ENCODE data around the gene BYSL.

The BYSL gene

DNA sequence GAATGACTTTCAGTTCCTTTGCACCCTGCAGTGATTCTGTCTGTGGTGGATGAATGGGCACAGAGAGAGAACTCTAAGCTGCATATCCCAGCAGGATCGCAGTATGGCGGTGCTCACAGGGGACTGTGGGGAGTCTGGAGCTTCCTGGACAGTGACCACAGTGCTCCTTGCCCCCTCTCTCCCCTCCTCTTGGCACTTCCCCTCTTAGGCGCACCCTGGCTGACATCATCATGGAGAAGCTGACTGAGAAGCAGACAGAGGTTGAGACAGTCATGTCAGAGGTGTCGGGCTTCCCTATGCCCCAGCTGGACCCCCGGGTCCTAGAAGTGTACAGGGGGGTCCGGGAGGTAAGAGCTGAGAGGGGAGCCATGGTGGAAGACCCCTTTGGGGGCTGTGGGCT is 8.6 kb downstream of the BYSL start:
- TF ChIP-seq, protein P1, sequence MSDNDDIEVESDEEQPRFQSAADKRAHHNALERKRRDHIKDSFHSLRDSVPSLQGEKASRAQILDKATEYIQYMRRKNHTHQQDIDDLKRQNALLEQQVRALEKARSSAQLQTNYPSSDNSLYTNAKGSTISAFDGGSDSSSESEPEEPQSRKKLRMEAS (IDR thresholded peaks at IDR 0.05) = no peak
- TF ChIP-seq EGR1 (IDR thresholded peaks at IDR 0.05) (no peak), TCF12 (IDR thresholded peaks at IDR 0.05; ENCODE audit: low read depth) (no peak), YY1 (IDR thresholded peaks at IDR 0.05; ENCODE audit: low read depth) (no peak), RAD21 (IDR thresholded peaks at IDR 0.05; ENCODE audit: low read depth) (no peak), EP300 (IDR thresholded peaks at IDR 0.05; ENCODE audit: borderline replicate concordance) (no peak), NFIC (IDR thresholded peaks at IDR 0.05) (no peak)

DNA sequence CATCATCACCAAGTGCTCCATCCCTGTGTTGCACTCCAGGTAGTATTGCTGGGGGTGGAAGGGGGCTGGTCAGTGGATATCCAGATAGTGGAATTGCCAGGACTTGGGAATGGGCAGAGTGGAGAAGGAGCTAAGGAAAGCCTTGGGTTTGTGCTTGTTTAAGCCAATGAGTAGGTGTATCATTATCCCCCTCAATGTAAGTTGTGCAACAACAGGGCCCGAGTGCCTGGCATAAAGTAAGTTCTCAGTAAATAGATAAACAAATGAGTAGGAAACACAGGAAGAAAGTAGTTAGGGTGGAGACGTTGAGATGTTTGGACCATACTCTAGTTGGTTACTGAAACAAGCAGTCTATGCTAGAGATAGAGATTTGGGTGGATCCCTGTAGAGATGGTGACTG is 10.5 kb downstream of the BYSL start:
- TF ChIP-seq EGR1 (IDR thresholded peaks at IDR 0.05) (no peak), TCF12 (IDR thresholded peaks at IDR 0.05; ENCODE audit: low read depth) (no peak), TEAD4 (IDR thresholded peaks at IDR 0.05) (no peak), RAD21 (IDR thresholded peaks at IDR 0.05; ENCODE audit: low read depth) (no peak), ZBTB7A (IDR thresholded peaks at IDR 0.05; ENCODE audit: low read depth) (no peak), FOXM1 (IDR thresholded peaks at IDR 0.05; ENCODE audit: borderline replicate concordance, low read depth) (no peak), CREB1 (IDR thresholded peaks at IDR 0.05; ENCODE audit: low read depth) (no peak)
- TF ChIP-seq, protein P1 (IDR thresholded peaks at IDR 0.05) = no peak
- TF ChIP-seq, protein P2, sequence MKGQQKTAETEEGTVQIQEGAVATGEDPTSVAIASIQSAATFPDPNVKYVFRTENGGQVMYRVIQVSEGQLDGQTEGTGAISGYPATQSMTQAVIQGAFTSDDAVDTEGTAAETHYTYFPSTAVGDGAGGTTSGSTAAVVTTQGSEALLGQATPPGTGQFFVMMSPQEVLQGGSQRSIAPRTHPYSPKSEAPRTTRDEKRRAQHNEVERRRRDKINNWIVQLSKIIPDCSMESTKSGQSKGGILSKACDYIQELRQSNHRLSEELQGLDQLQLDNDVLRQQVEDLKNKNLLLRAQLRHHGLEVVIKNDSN (IDR thresholded peaks at IDR 0.05) = no peak

DNA sequence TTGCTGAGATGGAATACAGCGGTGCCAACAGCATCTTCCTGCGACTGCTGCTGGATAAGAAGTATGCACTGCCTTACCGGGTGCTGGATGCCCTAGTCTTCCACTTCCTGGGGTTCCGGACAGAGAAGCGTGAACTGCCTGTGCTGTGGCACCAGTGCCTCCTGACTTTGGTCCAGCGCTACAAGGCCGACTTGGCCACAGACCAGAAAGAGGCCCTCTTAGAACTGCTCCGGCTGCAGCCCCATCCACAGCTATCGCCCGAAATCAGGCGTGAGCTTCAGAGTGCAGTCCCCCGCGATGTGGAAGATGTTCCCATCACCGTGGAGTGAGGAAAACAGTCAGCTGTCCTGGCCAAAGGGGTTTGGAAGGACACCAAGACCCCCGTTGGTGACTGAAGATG is 11.1 kb downstream of the BYSL start:
- no peak for TF ChIP-seq TAF1 (IDR thresholded peaks at IDR 0.05; ENCODE audit: low read depth)
- TF ChIP-seq CEBPB (IDR thresholded peaks at IDR 0.05) = no peak
- TF ChIP-seq EP300 (IDR thresholded peaks at IDR 0.05; ENCODE audit: borderline replicate concordance) = no peak
- no peak for TF ChIP-seq RAD21 (IDR thresholded peaks at IDR 0.05; ENCODE audit: low read depth)
- TF ChIP-seq TCF12 (IDR thresholded peaks at IDR 0.05; ENCODE audit: low read depth) = no peak
- TF ChIP-seq, protein P1 (IDR thresholded peaks at IDR 0.05) = no peak
- TF ChIP-seq CREB1 (IDR thresholded peaks at IDR 0.05; ENCODE audit: low read depth) = no peak
- no peak for TF ChIP-seq EGR1 (IDR thresholded peaks at IDR 0.05)
- no peak for TF ChIP-seq TEAD4 (IDR thresholded peaks at IDR 0.05)
- TF ChIP-seq, protein P2 (IDR thresholded peaks at IDR 0.05) = no peak
- TF ChIP-seq FOXM1 (IDR thresholded peaks at IDR 0.05; ENCODE audit: borderline replicate concordance, low read depth) = no peak
- no peak for TF ChIP-seq NFIC (IDR thresholded peaks at IDR 0.05)

DNA sequence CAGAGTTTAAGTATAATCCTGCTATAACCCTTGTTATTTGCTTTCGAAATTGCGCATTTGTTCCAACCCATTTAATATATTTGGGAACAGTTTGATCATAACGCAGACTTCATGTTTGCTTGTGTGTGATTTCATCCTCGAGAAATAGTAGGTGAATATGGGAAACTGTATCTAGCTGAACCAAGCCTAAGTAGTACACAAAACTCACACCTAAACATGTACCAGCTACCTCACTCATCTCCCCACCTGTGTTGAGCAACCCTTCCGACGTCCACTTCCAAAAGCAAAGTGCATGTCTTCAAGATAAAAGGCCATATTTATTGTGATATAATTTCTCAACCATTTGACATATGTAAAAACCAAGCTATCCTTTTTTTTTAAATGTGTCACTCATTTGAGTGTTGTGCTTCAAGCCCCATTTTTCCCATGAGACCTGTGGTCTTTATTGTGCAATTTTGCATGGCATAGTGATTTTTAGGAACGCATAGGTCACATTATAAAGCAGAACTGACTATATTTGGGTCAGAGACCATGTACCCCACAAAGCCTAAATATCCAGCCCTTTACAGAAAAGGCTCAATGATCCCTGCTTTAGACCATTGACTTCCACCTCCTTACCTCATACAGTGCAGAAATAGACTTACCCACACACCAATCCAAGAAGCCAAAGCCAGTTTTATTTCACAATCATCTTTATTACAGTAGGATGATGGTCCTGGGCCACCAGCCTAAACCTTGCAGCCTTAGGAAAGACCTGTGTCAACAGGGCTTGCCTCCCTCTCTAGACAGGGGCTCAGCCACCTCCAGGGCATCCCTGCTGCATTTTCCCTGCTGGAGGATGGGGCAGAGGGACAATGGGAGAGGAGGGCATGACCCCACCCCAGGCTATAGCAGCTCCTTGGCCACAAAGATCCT is 13.2 kb downstream of the BYSL start:
- TF ChIP-seq YY1 (IDR thresholded peaks at IDR 0.05; ENCODE audit: low read depth) (no peak), FOXM1 (IDR thresholded peaks at IDR 0.05; ENCODE audit: borderline replicate concordance, low read depth) (no peak), ZBTB7A (IDR thresholded peaks at IDR 0.05; ENCODE audit: low read depth) (no peak), EGR1 (IDR thresholded peaks at IDR 0.05) (no peak), CEBPB (IDR thresholded peaks at IDR 0.05) (no peak), NFIC (IDR thresholded peaks at IDR 0.05) (no peak)
- TF ChIP-seq, protein P2 (IDR thresholded peaks at IDR 0.05) = no peak
- TF ChIP-seq, protein P3, sequence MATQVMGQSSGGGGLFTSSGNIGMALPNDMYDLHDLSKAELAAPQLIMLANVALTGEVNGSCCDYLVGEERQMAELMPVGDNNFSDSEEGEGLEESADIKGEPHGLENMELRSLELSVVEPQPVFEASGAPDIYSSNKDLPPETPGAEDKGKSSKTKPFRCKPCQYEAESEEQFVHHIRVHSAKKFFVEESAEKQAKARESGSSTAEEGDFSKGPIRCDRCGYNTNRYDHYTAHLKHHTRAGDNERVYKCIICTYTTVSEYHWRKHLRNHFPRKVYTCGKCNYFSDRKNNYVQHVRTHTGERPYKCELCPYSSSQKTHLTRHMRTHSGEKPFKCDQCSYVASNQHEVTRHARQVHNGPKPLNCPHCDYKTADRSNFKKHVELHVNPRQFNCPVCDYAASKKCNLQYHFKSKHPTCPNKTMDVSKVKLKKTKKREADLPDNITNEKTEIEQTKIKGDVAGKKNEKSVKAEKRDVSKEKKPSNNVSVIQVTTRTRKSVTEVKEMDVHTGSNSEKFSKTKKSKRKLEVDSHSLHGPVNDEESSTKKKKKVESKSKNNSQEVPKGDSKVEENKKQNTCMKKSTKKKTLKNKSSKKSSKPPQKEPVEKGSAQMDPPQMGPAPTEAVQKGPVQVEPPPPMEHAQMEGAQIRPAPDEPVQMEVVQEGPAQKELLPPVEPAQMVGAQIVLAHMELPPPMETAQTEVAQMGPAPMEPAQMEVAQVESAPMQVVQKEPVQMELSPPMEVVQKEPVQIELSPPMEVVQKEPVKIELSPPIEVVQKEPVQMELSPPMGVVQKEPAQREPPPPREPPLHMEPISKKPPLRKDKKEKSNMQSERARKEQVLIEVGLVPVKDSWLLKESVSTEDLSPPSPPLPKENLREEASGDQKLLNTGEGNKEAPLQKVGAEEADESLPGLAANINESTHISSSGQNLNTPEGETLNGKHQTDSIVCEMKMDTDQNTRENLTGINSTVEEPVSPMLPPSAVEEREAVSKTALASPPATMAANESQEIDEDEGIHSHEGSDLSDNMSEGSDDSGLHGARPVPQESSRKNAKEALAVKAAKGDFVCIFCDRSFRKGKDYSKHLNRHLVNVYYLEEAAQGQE (IDR thresholded peaks at IDR 0.05; ENCODE audit: low read depth) = no peak

- TF ChIP-seq EP300 (IDR thresholded peaks at IDR 0.05; ENCODE audit: borderline replicate concordance) = no peak
- no peak for TF ChIP-seq RAD21 (IDR thresholded peaks at IDR 0.05; ENCODE audit: low read depth)
- TF ChIP-seq TAF1 (IDR thresholded peaks at IDR 0.05; ENCODE audit: low read depth) = no peak
Measured at GRCh38 chr6:41935193-41935574, 13.9 kb downstream of the BYSL start.

- TF ChIP-seq ZBTB7A (IDR thresholded peaks at IDR 0.05; ENCODE audit: low read depth) (no peak), CREB1 (IDR thresholded peaks at IDR 0.05; ENCODE audit: low read depth) (no peak), TEAD4 (IDR thresholded peaks at IDR 0.05) (no peak), TAF1 (IDR thresholded peaks at IDR 0.05; ENCODE audit: low read depth) (no peak), YY1 (IDR thresholded peaks at IDR 0.05; ENCODE audit: low read depth) (no peak), EP300 (IDR thresholded peaks at IDR 0.05; ENCODE audit: borderline replicate concordance) (no peak), CEBPB (IDR thresholded peaks at IDR 0.05) (no peak), RAD21 (IDR thresholded peaks at IDR 0.05; ENCODE audit: low read depth) (no peak), NFIC (IDR thresholded peaks at IDR 0.05) (no peak), EGR1 (IDR thresholded peaks at IDR 0.05) (no peak), TCF12 (IDR thresholded peaks at IDR 0.05; ENCODE audit: low read depth) (no peak)
- TF ChIP-seq, protein P3 (IDR thresholded peaks at IDR 0.05; ENCODE audit: low read depth) = no peak
- TF ChIP-seq, protein P1 (IDR thresholded peaks at IDR 0.05) = no peak
- TF ChIP-seq, protein P2 (IDR thresholded peaks at IDR 0.05) = no peak
Measured at GRCh38 chr6:41935685-41936072, 14.4 kb downstream of the BYSL start.

Measured in Ishikawa (cell line).